GM12878 (cell line): ENCODE measurements around the gene RGL1.

Source experiments
- POLR2AphosphoS5 ChIP-seq: IDR thresholded peaks from 2 replicates; pipeline ENCODE4 v1.6.1; 2011; ENCODE audit warnings: mild to moderate bottlenecking, low read length, inconsistent platforms
- SIX5 ChIP-seq: IDR thresholded peaks from 2 replicates; pipeline ENCODE4 v1.6.1; 2011; ENCODE audit warnings: mild to moderate bottlenecking, low read depth, low read length, moderate library complexity; ENCODE audit not compliant: severe bottlenecking
- TAF1 ChIP-seq: IDR thresholded peaks from 2 replicates; pipeline ENCODE4 v1.6.1; 2011; ENCODE audit warnings: mild to moderate bottlenecking, low read depth, low read length, borderline replicate concordance

GRCh38 chr1:183909672-183910071 is 104.8 kb downstream of the RGL1 start:
- TF ChIP-seq TAF1, result no peak
- no peak for TF ChIP-seq POLR2AphosphoS5
- no peak for TF ChIP-seq SIX5
